Pancreas (tissue), 10 donors: ENCODE results near the gene PAXIP1. TPM values are rescaled to one million over a fixed set of nuclear protein-coding genes. Genes with fewer than 3 reads are reported as not detected.

Source experiments
- ATAC-seq, 4 donors: fragments of 200-7000 bp; cut with Tn5 transposase; one replicate each; pipeline versions ENCODE4 v1.8.0 to v1.9.1; 2020; ENCODE audit warnings: mild to moderate bottlenecking in 4 of 4, moderate library complexity in 4 of 4
- DNase-seq, 6 donors: peaks; one replicate each; pipeline ENCODE4 v3.0.0-alpha.2; 2020
- FAIRE-seq: peaks from 2 replicates; lab custom pipeline; 2012; peaks lifted over from hg19 to GRCh38; lab: Jason Lieb, UNC
- H3K27ac ChIP-seq, 4 donors: fragments of 200-600 bp; sonication (generic); 1 replicate in 3 of 4; 2 replicates in 1 of 4; pipeline versions ENCODE4 v1.5.0 to v1.8.0; 2020
- H3K27me3 ChIP-seq, 4 donors: fragments of 200-600 bp; one replicate each; pipeline ENCODE4 v1.8.0; 2021
- H3K36me3 ChIP-seq, 3 donors: fragments of 200-600 bp; sonication (generic) in 1 of 3; one replicate each; pipeline versions ENCODE4 v1.5.0 to v1.8.0; 2020 to 2021
- H3K4me1 ChIP-seq, 3 donors: fragments of 200-600 bp; one replicate each; pipeline ENCODE4 v1.8.0; 2021
- H3K4me3 ChIP-seq, 4 donors: fragments of 200-600 bp; sonication (generic) in 2 of 4; one replicate each; pipeline versions ENCODE4 v1.5.0 to v1.8.0; 2020 to 2021
- H3K9me3 ChIP-seq, 4 donors: fragments of 200-600 bp; one replicate each; pipeline ENCODE4 v1.8.0; 2021
- WGBS, 2 donors: extraction: QIAGEN DNeasy Blood & Tissue Kit; methylation state at CpG; one replicate each; pipeline ENCODE4 v1.1.7; 2013; 5-methylcytosine and 5-hydroxymethylcytosine counted together
- intact Hi-C, 3 donors: fragments of 100-400 bp; cut with DNase I; formaldehyde crosslinking; loops; one replicate each; pipeline versions ENCODE4 v1.11.1 to v1.14.2; 2022
- polyA plus RNA-seq, 2 donors: library from polyadenylated mRNA; stranded (reverse); fragments of 200-250 nt; gene quantifications; one replicate each; pipeline ENCODE4 v1.2.3, GENCODE V29; 2013
- total RNA-seq, 6 donors: library from RNA; stranded (reverse); fragmentation: NEBNext Ultra II Directional in 4 of 6; extraction: Animal tissue kit (Norgen Biotek cat#: 25700) in 4 of 6; gene quantifications; one replicate each; pipeline versions ENCODE4 v1.2.1 to v1.2.4, GENCODE V29; 2021 to 2023
- TF ChIP-seq, protein P1 (sequence below), 4 donors: fragments of 200-600 bp; sonication (generic) in 3 of 4; IDR thresholded peaks; one replicate each; pipeline versions ENCODE4 v1.5.0 to v1.8.0; 2021; ENCODE audit warnings: antibody characterized with exemption in 4 of 4
- donor health status: healthy with polysubstance abuse.
- donor health status: DM: no; HTN: no; CAD: no; lungs with moderate emphysema.
- donor health status: DM: no; HTN: no; CAD: no.
- donor health status: control.
- donor health status: control.
- donor health status: Bipolar disorder and iron deficiency.
- donor health status: DM: yes; HTN: yes; CAD: no.
- donor health status: DM: no; HTN: no; CAD: no.
- donor health status: DM: no; HTN: no; CAD: no.
- donor health status: DM: yes; HTN: yes; CAD: no.

PAXIP1 gene
- total and polyA plus RNA-seq, 8 donors, result 3.2 to 6.2 (median 4.5) TPM

DNA sequence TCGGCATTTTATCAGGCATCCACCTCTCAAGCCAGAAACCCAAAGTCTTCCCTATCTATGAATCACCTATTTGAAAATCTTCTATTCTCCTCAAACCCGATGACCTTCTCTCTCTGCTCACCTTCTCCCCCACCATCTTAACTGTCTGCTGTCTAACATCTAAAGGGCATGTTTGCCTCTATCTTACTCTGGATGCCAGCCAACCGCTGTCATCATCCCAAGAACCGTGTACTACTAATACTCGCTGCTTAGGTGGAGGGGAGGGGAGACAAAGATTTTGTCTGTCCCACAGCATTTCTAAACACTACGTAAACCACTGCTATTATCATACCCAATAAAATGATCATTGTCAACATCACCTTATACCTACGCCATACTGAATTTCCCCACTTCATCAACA is 29.5 kb downstream of the PAXIP1 start:
- ATAC-seq (no peak), DNase-seq (no peak), FAIRE-seq (no peak)
- no peaks in the 10 kb centered on the region for H3K9me3 ChIP-seq
- TF ChIP-seq, protein P1, sequence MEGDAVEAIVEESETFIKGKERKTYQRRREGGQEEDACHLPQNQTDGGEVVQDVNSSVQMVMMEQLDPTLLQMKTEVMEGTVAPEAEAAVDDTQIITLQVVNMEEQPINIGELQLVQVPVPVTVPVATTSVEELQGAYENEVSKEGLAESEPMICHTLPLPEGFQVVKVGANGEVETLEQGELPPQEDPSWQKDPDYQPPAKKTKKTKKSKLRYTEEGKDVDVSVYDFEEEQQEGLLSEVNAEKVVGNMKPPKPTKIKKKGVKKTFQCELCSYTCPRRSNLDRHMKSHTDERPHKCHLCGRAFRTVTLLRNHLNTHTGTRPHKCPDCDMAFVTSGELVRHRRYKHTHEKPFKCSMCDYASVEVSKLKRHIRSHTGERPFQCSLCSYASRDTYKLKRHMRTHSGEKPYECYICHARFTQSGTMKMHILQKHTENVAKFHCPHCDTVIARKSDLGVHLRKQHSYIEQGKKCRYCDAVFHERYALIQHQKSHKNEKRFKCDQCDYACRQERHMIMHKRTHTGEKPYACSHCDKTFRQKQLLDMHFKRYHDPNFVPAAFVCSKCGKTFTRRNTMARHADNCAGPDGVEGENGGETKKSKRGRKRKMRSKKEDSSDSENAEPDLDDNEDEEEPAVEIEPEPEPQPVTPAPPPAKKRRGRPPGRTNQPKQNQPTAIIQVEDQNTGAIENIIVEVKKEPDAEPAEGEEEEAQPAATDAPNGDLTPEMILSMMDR (IDR thresholded peaks at IDR 0.05), result no peak
- WGBS, 2 donors, result 92 to 93% methylated on average over 7 of the region's 7 CpGs
- no peak overlapping the region for H3K27ac ChIP-seq
- H3K4me3 ChIP-seq, result no peak overlapping the region
- H3K27me3 ChIP-seq, result no peaks in the 10 kb centered on the region
- H3K36me3 ChIP-seq, result peaks cover 0 to 12% (median 0%) of the 10 kb centered on the region in 3 donors
- intact Hi-C loops, result no loop called here
- H3K4me1 ChIP-seq, result no peaks in the 10 kb centered on the region

DNA sequence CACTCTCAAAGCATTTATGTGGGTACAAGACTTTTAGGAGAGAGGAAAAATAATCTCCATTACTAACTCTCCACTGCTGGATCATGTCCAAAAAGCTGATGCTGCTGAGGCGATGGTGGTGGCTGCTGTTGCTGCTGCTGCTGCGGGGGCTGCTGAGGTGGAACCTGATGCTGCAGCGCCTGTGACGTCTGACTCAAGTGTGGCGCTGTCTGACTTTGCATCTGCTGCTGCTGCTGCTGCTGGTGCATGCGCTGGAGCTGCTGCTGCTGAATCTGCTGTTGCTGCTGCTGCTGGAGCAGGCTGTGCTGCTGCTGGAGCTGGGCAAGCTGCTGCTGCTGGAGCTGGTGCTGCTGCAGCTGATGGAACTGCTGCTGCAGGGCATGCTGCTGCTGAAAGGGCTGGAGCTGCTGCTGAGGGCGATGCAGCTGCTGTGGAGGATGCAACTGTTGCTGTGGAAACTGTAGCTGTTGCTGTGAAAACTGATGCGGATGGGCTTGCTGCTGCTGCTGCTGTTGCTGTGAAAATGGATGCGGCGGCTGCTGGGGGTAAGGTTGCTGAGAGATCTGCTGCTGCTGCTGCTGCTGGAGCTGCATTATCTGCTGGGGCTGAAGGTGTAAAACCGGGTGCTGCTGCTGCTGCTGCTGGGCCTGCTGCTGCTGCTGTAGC is 34.5 kb downstream of the PAXIP1 start:
- ATAC-seq (no peak), FAIRE-seq (no peak), DNase-seq (no peak)
- WGBS, 2 donors, result 91% methylated on average over 11 of the region's 11 CpGs
- intact Hi-C loops, result no loop called here
- no peak overlapping the region for H3K4me3 ChIP-seq
- TF ChIP-seq, protein P1 (IDR thresholded peaks at IDR 0.05), result no peak
- H3K9me3 ChIP-seq, result no peaks in the 10 kb centered on the region
- H3K27ac ChIP-seq, result no peak overlapping the region
- H3K36me3 ChIP-seq, result peaks cover 0 to 38% (median 0%) of the 10 kb centered on the region in 3 donors
- H3K4me1 ChIP-seq, result no peaks in the 10 kb centered on the region
- no peaks in the 10 kb centered on the region for H3K27me3 ChIP-seq

DNA sequence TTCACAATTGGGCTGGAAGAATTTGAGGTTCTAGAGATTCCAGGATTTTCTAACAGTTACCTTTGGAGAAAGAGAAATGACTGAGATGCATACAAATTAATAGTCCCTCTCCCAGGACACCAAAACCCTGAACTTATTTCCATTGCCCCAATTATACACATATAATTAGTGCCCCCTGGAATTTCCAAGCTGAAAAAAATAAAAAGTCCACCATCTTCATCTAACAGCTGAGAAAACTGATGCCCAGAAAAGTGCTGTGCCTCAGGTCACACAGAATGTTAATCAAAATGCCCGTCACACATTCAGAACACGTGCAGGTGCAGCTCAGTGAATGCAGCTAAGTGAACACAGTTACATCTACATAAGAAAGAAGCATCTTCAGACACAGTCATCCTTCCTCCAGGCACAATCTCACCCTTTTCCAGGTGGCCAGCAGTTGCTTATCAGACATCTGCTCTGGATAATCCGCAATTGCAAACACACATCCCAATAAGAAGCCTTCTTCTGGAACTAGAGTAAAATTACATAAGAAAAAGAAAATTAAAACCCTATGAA is 35.4 kb downstream of the PAXIP1 start:
- TF ChIP-seq, protein P1 (IDR thresholded peaks at IDR 0.05), result no peak
- Histone ChIP-seq H3K4me3 (no peak overlapping the region), H3K27me3 (no peaks in the 10 kb centered on the region), H3K9me3 (no peaks in the 10 kb centered on the region), H3K36me3 (peaks cover 0 to 38% (median 0%) of the 10 kb centered on the region in 3 donors), H3K27ac (no peak overlapping the region), H3K4me1 (no peaks in the 10 kb centered on the region)
- intact Hi-C loops, result no loop called here
- WGBS, 2 donors, result 92 to 94% methylated on average over 3 of the region's 3 CpGs
- no peak for FAIRE-seq
- no peak for ATAC-seq
- DNase-seq, result no peak

DNA sequence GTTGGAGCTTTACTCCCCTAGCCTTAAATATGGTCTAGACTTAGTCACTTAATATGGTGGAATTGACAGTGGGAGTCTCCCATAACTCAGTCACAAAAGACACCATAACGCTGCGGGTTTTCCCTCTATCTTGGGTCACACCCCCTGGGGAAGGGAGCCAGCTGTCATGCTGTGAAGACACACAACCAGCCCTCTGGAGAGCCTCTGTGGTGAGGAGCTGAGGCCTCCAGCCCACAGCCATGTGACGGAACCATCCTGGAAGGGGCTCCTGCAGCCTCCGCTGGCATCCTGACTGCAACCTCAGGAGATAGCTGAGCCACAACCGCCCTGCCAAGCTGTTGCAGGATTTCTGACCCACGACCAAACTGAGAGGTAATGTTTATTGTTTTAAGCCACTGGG is 37.9 kb downstream of the PAXIP1 start:
- Histone ChIP-seq H3K4me3 (no peak overlapping the region), H3K27me3 (no peaks in the 10 kb centered on the region), H3K27ac (no peak overlapping the region), H3K4me1 (no peaks in the 10 kb centered on the region), H3K9me3 (no peaks in the 10 kb centered on the region), H3K36me3 (peaks cover 0 to 45% (median 0%) of the 10 kb centered on the region in 3 donors)
- DNase-seq, result no peak
- 82 to 88% methylated on average over 6 of the region's 6 CpGs for WGBS, 2 donors
- ATAC-seq, result no peak
- intact Hi-C loops, result no loop called here
- FAIRE-seq, result no peak
- TF ChIP-seq, protein P1 (IDR thresholded peaks at IDR 0.05), result no peak
